HG03342 (cell line): ENCODE measurements around the gene TCF20.

Experiments
- ATAC-seq: cut with Tn5 transposase; IDR thresholded peaks from one replicate; pipeline ENCODE4 v1.9.1; 2021; ENCODE audit warnings: mild to moderate bottlenecking, moderate library complexity; ENCODE audit not compliant: unreplicated experiment

TCF20 gene

DNA sequence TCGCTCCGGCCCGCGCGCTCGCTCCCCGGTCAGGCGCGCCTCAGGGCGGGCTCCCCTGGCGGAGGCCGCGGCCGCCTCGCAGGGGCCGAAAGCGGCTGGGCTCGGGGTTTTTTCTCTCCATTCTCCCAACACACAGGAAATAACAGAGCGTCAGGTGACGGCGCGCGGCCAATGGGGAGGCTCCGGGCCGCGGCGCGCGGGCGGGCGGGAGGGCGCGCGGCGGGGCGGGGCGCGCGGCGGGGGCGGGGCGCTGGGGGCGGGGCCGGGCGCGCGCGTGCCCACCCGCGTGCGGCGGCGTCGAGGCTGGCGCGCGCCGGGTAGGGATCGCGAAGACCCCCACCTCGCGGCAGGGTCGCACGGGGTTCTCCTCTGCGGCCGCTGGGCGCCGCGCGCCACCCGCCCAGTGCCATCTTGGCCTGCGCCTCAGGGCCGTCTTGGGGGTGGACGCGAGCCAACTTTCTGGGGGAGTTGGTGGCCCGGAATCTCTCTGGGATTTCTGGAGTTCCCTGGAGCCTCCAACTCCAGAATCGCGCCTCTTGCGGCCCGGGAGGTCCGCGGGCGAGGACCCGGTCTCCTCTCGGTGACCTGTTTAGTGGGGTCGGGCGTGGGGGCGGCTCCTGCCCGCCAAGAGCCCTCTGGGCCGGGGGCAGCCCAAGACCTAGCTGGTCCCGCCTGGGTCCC lies at the start of gene TCF20:
TCF20 (minus strand) TSS at position 144 of the 681 bp plus-strand sequence. CDS start 55,348 bp downstream, outside the sequence.
- peak; percentile 59 for ATAC-seq

DNA sequence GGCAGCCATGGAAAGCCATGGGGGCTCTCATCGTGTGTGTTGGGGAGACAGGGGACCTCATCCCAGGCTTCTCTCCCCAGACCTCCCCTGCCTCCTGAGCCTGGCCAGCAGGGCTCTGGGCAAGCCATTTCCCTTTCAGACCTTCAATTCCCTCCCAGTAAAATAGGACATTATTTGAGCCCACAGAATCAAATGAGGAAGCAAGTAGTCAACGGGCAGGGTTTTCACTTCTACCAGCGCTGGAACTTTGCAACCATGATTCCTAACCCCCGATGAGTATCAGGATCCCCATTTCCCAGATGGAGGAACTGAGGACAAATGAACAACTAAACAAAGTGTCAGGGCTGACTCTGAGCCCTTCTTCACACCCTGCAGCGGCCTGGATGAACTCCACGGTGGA lies 48.9 kb upstream of the TCF20 start:
- no peak for ATAC-seq

DNA sequence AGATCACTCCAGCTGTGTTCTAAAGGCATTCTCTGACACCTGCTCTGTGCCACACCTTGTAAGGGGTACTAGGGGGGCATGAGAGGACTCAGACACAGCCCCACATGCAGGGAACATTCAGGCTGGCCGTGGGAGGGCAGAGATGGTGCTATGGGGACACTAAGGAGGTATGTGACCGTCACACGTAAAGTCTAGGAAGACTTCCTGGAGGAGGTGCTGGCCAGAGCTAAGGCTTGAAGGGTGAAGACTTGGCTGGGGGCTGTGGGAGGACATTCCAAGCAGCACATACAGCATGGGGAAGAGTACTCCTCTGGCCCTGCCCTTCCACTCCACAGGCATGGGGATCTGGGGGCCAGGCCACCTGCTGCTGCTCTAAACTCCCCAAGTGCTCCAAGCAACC lies 48.5 kb upstream of the TCF20 start:
- no peak for ATAC-seq

DNA sequence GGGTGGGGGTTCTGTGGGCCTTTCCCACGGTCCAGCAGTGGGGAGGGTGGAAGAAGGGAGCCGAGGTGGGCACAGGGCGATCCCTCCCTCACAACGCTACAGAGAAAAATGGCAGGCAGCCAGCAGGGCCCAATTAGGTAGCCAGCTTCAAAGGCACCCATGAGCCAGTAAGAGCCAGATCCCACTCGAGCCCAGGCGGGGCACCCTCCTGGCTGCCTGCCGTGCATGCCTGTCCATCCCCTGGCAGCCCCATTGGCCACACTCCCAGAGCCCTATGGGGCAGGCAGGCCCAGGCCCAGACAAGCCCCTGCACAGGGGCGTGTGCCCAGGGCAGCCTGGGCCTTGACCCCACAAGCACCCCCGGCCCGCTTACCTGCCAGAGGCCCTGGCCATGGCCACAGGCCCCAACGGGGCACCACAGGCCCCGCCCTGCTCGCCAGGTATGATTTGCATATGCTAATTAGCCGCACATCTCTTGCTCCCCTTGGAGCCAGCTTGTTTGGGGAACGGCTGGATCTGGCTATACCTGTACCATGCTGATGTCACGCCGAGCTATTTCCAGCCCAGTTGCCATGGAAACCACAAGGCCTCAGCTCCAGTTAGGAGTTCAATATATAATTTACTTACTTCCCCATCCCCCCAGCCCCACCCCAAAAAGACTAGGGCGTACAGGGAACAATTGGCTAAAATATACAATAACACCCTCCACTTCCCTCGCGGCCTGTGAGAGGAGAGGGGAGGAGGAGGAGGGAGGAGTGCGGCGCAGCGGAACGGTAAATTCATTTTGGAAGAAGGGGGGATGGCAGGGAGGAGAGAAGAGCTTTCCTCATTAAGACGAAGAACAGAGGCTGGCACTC lies 47.5 kb upstream of the TCF20 start:
- no peak for ATAC-seq

DNA sequence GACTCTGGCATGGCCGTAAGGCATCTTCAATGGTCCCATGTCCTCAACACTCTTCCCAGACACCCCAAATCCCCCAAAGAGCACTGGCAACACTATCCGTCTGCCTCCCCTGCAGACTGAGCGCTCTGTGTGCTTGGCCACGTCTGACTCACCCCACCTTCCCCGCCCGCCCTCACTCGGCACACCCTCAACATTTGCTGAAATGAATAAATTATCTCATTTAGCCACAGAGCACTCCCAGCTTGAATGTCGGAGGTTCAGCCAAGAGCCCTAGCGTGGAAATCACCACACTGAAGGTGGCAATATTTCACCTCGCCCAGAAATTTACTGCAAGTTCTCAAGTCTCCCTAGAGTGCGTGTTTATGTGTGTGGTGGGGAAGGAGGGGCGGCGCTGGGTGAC lies 46.6 kb upstream of the TCF20 start:
- no peak for ATAC-seq

DNA sequence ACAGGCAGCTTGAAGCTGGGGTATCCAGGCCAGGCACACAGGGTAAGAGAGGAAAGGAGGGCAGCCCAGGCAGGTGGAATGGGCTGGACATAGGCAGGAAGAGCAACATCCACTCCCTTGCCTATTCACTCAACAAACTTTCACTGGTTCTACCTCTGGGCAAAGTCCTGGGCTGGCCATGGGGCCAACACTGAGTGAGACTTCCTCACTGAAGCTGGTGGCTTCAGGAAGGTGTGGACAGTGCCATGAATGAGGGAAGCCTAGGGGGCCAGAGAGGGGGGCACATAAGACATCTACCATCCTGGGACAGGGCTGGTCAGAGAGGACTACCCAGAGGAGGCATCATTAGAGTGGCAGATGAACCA lies 44.9 kb upstream of the TCF20 start:
- ATAC-seq: no peak

DNA sequence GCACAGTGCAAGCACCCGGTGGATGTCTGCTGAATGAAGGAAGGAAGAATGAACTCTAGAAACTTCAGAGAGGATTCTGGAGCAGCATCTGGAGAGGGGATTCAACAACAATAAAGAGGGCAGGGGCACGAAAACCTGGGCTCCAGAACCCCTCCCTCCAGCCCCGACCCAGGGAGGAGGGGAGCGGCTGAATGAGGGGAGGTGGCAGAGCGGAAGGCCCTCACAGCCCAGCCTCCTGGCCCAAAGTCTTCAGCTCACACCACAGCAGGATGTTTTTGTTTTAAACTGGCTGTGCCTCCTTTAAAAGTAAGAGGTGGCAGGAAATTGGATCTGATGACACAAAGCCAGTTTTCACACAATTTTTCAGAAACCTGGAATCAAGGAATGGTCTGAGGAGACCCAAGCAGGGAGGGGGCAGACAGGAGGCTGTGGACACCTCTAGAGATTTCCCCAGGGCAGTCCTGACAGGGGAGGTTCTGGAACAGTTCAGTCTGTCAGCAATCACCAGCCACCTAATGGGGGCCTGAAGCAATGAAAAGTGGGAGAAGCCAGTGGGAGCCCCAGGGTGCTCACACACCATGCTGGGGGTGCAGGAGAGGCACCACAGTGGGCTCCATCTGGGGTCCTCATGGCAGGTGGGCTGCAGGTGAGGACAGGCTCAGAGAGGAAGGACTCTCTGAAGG lies 44.4 kb upstream of the TCF20 start:
- no peak for ATAC-seq

DNA sequence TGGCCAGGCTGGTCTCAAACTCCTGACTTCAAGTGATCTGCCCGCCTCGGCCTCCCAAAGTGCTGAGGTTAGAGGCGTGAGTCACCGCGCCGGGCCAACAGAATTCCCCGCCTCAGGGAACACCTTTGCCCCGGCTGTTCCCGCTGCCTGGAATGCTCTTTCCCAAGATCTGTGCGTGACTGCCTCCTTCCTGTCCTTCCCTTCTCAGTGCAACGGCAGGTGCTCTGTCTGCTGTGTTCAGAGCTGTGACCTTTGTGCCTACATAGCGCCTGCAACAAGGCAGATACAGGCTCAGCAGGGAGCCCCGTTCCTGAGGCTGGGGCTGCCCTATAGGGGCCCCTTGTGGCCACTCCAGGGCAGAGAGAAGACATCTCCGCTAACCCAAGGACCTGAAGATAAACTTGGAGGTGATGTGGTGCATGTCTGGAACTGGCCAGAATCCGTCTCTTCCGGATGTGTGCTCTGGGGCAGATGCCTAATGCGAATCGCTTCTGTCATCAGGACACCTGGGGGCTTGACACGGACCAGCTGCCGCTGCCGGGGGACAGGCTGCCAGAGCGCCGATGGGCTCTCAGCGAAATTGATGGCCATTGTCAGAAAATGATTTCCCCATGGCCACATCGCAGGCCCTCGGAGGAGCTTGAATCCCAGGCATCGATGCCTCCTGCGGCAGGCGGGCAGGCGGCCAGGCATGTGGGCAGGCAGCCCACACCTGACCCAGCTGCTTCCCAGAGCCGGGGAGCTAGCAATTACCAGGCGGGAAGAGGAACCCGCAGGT lies 43.5 kb upstream of the TCF20 start:
- ATAC-seq: no peak

DNA sequence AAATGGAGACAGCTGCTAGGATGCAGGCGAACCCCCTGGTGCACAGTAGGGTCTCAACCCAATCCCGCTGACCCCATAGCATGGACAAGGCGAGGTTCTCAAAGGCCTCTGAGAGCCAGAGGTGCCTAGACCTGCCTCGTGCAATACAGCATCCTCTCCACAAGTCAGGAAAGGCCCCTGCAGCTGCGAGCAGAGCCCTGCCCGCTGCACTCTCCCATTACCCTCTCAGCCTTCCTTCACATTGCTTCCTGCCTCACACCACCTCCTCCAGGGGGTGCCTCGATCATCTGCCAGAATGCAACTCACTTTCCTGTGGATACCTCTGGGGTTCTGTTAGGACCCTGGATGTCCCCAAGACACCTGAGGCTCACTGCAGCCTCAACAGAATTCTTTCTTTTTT lies 42.8 kb upstream of the TCF20 start:
- ATAC-seq: no peak

DNA sequence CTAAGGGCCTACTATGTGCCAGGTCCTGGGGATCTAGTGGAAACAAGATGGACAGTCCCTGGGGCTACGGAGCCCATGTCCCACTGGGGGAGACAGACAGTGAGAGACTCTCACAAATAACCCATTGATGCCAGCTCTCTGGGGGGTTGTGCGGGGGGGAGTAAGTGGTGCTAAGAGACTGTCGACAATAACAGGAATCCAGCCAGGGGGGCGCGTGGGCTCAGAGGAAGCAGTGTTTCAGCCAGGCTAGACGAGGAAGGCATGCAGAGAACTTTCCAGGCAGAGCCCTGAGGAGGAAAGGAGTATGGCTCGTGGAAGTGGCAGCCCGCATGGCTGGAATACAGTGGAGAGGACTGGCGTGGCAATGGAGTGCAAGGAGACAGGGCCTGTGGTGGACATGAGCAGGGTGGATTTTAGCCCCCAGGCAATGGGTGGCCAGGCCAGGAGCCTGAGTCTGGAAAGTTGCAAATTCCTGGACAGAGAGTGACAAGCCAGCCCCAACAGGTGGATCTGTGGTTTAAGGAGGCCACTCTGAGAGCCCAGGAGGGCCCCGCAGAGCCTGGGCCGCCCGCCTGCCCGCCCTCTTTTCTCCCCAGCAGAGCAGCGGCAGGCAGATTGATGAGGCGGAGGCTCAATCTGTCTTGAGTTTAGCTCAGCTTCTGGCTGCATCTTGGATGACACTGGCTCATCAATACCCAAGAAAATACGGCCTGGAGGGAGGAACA lies 40.0 kb upstream of the TCF20 start:
- no peak for ATAC-seq

DNA sequence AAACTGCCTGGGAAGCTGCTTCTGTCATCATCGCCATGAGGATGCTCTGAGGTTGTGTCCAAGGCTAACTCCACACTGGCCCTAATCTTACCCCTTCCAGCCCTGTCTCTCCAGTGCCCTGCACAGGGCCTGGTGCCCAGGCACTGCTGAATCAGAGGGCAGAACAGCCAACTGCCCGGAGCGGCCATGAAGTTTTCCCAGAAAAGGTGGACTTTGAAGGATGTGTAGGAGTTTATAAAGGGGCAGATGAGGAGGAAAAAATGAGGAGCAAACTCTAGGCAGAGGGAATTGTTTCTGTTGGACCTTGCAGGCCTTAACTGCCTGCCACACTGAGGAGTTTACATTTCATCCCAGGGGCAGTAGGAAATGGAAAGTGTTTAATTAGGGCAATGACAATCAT lies 39.4 kb upstream of the TCF20 start:
- ATAC-seq: no peak

DNA sequence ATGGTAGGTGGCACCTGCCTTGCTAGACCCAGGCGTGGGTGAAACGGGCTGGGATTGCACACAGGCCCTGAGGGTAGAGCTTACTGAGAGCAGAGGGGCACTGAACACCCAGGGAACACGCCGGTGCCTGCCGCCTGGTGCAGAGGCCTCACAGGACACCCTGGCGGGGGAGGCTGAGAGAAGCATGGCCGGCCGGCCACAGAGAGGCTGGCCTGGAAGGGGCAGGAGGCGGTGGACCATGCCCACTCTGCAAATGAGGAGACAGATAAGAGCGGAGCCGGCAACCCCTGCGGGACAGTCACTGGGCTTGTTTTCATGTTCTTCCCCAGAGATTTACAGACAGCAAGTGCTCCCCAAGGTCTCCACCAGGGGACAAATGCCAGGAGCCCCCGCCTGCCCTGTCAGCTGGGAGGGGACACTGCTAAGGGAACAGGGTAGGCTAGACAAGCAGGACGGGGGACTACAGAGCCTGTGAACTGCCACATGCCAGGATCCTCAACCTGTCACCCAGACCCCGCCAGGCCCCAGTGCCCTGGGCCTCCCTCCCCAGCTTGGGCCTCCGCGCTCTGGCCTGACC lies 38.5 kb upstream of the TCF20 start:
- no peak for ATAC-seq

DNA sequence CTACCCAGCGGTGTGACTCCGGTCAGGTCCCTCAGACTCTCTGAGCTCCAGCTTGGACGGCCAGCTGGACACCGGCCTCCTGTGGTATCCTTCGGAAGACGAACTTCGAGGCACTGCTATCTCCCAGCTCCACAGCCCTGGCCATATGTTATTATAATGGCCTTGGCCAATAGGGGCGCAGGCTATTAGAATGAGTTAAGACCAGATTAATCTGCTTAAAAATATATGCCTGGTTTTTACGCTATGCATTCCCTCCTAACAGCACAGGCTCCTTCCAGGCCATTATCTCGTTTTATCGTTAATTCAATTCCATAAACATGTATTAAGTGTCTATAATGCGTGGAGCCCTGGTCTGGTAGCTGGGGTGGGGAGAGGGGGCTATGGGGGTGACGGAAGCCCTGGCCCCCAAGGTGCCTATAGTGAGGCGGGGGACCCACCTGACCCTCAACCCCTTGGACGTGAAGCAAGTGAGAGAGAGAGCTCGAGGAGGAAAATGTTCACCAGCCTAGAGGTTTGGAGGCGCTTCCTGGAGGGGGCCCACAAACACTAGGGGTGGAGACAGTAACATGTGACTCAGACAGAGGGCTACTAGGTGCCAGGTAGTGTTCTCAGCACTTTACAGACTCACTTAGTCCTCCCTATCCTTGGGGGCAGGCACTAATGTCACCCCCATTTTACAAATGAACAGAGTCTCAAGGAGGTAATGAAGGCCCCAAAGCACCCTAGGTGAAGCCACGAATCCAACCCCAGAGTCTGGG lies 37.5 kb upstream of the TCF20 start:
- ATAC-seq: no peak

DNA sequence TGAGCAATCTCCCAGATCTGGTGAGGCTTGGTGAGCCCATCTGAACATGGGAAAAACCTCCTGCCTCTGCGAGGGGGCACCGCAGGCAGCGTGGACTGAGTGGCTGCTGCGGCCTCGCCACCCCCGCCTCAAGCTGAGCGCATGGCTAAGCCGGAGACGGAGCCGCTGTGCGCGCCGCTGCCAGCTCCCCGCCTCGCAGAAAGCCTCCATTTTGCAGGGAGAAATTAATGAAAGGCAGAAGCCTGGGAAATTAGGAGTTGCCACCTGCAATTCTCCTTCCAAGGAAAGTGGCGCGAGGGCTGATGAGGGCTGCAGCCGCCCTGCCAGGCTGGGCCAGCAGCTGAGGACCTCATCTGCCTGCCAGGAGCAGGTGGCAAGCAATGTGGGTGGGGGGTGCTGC lies 35.6 kb upstream of the TCF20 start:
- no peak for ATAC-seq

DNA sequence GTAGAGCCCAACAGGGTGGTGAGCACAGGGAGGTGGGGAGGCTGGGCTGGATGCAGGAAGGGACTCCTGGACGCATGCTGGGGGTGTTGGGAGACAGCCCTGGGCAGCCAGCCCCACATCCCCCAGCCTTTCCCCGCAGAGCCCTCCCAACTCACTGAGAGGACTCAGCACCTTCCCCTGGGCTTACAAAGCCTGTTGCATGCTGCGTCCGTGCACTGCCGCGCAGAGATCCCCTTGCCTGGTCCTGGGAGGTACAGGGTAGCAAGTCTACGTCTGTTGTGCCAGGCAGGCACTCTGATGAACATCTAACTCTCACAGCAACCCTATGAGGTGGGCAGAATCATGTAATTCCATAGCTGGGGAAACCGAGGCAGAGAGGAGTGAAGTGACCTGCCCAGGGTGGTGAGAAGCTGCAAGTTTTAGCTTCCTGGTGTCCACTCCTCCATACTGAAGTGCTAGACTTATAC lies 33.9 kb upstream of the TCF20 start:
- ATAC-seq: no peak

DNA sequence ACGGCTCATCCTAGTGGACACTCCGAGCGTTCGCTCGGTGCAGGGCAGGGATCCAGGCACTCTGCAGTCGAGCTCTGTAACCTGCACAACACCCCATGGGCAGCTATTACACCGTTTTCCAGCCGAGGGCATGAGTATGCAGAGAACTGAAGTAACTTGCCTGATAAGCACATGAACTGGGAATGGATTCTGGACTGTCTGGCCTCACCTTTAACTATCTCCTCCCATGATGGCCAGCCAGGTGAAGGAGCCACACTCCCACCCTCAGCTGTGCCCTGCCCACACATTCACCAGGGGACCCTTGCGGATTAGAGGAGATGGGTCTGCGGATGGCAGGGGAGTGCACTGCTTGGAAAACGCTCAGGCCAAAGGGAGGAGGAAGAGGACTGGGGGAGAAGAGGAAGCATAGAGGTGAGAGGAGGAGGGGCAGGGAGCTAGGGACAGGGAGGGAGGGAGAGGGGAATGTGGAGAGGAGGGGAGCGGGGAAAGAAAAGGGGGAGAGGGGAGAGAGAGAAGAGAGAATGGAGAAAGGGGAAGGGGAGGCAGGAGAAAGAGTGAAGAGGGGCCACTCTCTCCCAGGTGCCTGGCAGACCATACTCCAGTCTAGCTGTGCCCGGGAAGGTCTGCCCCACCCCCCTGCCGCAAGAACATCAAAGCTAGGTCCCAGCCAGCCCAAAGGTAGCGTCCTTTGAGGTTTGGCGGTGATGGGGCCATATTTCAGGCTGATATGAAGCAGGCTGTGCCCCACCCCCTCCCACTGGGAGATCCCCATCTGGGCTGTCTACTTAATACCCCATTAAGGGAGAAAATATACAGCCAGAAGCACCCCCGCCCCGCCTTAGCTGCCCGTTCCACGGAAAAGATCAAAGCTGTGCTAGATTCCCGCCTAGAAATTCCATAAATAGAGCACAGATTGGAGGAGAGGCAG lies 33.2 kb upstream of the TCF20 start:
- ATAC-seq: no peak

DNA sequence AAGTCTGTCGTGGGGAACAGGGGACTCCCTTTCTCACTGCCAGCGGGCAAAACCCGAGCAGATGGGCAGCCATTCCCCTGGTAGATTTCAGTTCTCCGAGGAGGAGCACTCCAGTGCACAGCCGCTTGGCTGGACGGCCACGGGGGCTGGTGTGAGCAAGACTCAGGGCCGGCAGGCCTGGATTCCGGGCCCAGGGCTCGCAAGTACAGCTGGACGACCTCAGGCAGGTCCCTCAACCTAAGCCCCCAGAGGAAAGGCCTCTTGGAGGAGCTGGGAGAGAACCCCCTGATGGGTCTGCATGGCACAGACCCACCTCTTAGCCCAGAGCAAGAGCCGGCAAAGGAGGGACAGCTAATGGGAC lies 31.3 kb upstream of the TCF20 start:
- no peak for ATAC-seq

DNA sequence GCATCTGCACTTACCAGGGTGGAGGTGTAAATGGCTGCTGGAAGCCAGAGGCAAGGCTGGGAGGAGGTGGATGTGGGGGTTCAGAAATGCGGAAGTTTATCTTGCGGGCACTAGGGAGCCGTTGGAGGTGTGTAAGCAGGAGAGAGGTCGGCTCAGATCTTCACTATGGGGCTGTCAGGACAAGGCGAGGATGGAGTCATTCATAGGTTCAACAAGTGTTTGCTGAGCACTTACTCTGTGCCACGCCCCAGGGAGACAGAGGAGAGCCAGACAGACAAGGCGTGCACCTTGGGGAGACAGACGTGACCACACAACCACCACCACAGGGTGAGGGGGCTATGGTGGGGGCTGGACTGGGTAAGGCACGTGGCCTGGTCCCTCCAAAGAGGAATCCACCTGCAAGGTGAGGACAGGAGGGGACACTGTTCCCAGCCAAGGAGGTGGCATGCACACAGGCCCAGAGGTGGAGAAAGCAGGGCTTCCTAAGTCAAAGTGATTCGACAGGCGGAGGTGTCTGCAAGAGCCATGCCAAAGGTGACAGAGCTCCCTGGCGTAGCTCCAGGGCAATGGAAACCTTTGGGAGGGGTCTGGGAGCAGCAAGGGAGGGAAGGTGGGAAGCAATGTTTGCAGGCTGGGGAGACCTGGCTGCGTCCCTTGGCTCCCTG lies 30.8 kb upstream of the TCF20 start:
- ATAC-seq: no peak
